VCaP (cell line): ENCODE measurements around the gene ARMH3.
A peak's percentile ranks its signal among the peaks of the same experiment; 100 is the strongest.

ENCODE experiments used
- H3K27ac ChIP-seq: fragments of 450-650 bp; 2 replicates; pipeline ENCODE4 v1.5.1; 2017
- CTCF ChIP-seq: fragments of 450-650 bp; conservative IDR thresholded peaks from 2 replicates; pipeline ENCODE4 v1.5.1; 2017; ENCODE audit warnings: mild to moderate bottlenecking, moderate library complexity

Gene ARMH3

GRCh38 chr10:101965075-101965765 lies 90.8 kb downstream of the ARMH3 start:
- peak overlapping the region; percentile 36 for H3K27ac ChIP-seq
- no peak for TF ChIP-seq CTCF

GRCh38 chr10:101961591-101962498 lies 94.1 kb downstream of the ARMH3 start:
- no peak for TF ChIP-seq CTCF
- no peak overlapping the region for H3K27ac ChIP-seq

- no peak overlapping the region for H3K27ac ChIP-seq
- TF ChIP-seq CTCF, result no peak
These were observed 95.0 kb downstream of the ARMH3 start for GRCh38 chr10:101960879-101961395.

- H3K27ac ChIP-seq, result no peak overlapping the region
- TF ChIP-seq CTCF, result no peak
These were observed 96.5 kb downstream of the ARMH3 start for GRCh38 chr10:101959346-101959916.

- H3K27ac ChIP-seq, result no peak overlapping the region
These were observed 97.3 kb downstream of the ARMH3 start for GRCh38 chr10:101958691-101959090.

GRCh38 chr10:101956898-101957297 lies 99.1 kb downstream of the ARMH3 start:
- no peak for TF ChIP-seq CTCF
- no peak overlapping the region for H3K27ac ChIP-seq

More at GRCh38 chr10:101958691-101959090, 97.3 kb downstream of the ARMH3 start:
- no peak for TF ChIP-seq CTCF

GRCh38 chr10:101956117-101956516 lies 99.9 kb downstream of the ARMH3 start:
- no peak for TF ChIP-seq CTCF
- no peak overlapping the region for H3K27ac ChIP-seq
